ENCODE measurements around the gene CAPN2. TPM values are rescaled to one million over a fixed set of nuclear protein-coding genes. Genes with fewer than 3 reads are reported as not detected.

Gene CAPN2

DNA sequence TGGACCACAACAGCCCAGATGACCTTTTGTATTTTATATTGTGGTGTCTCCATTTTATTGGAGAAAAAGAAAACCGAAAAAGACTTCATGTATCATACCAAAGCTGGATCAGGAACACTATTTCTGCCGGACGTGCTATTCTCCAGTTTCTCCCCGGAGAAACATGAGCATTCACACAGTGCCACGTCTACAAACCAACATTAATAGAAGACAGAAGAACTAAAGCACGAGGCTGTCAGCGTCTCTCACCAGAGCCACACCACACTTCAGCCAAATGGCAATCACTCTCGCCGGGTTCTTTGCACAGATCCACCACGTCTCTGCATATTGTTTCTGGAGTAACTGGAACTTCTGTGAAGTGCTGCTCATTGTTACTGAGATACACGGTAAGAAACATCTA, 108.6 kb downstream of the CAPN2 start:
- Histone ChIP-seq H2BK12ac (ENCODE audit: low read length) (no peak overlapping the region), H3K18ac (ENCODE audit: low read length) (no peak overlapping the region), H3K23ac (ENCODE audit: low read depth, low read length, poor library complexity) (no peak overlapping the region), H3K4me3 (ENCODE audit: low read length in 2 of 2) (no peak overlapping the region), H2BK120ac (ENCODE audit: low read depth, low read length) (no peak overlapping the region), H3K36me3 (replicated peaks in 1 of 2; ENCODE audit: control insufficient read depth in 2 of 2, insufficient read depth in 2 of 2, low read length in 2 of 2) (peaks cover 3 to 49% of the 10 kb centered on the region in 2 donors), H3K9me3 (replicated peaks in 1 of 2; ENCODE audit: control insufficient read depth in 2 of 2, insufficient read depth in 1 of 2, low read depth in 1 of 2, low read length in 2 of 2) (no peaks in the 10 kb centered on the region), H2AK5ac (ENCODE audit: low read depth, low read length) (no peak overlapping the region), H3K4ac (ENCODE audit: low read length) (no peak overlapping the region), H4K8ac (ENCODE audit: low read depth, low read length) (no peak overlapping the region), H2AFZ (ENCODE audit: low read length) (no peak overlapping the region), H2BK15ac (ENCODE audit: low read length) (no peak overlapping the region), H3K27ac (replicated peaks; ENCODE audit: low read length) (no peak overlapping the region), H3K79me1 (ENCODE audit: low read depth, low read length) (peaks cover 4% of the 10 kb centered on the region), H3K14ac (ENCODE audit: low read length) (no peak overlapping the region), H2BK5ac (ENCODE audit: low read length) (no peak overlapping the region), H4K91ac (ENCODE audit: low read depth, low read length, poor library complexity) (no peak overlapping the region), H3K9ac (ENCODE audit: low read depth, low read length, poor library complexity) (no peak overlapping the region), H3K27me3 (ENCODE audit: control insufficient read depth in 3 of 3, insufficient read depth in 3 of 3, low read depth in 1 of 3, low read length in 3 of 3) (no peaks in the 10 kb centered on the region), H3K4me2 (ENCODE audit: insufficient read depth, low read length, poor library complexity, severe bottlenecking) (no peak overlapping the region), H3K4me1 (ENCODE audit: control insufficient read depth in 2 of 2, insufficient read depth in 1 of 2, low read depth in 1 of 2, low read length in 2 of 2) (peaks cover 0 to 7% of the 10 kb centered on the region in 2 donors)
- no peak for DNase-seq (ENCODE audit: low spot score)
- no CpG with 5 or more reads among the region's 11 CpGs for WGBS, 2 donors (ENCODE audit: extremely low coverage in 2 of 2, insufficient read length in 2 of 2, insufficient replicate concordance in 1 of 2)

DNA sequence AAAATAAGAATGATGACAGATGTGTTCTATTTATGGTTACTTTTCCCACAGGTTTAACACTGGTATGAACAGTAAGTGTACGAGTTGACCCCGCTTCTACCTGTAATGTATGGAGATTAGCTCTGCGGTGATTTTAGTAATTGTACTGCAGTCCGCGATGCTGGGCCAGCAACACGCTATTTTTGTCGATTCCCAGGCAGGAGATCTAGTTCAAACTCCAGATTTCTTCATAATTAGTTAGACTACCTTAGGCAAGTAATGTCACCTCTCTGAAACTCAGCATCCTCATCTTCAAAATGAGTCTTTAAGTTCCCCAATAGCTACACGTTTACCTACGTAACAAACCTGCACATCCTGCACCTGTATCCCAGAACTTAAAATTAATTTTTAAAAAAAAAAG, 111.9 kb downstream of the CAPN2 start:
- H2BK15ac ChIP-seq (ENCODE audit: low read length): no peak overlapping the region
- H3K14ac ChIP-seq (ENCODE audit: low read length): no peak overlapping the region
- no peaks in the 10 kb centered on the region for H3K9me3 ChIP-seq (replicated peaks in 1 of 2; ENCODE audit: control insufficient read depth in 2 of 2, insufficient read depth in 1 of 2, low read depth in 1 of 2, low read length in 2 of 2)
- H2BK12ac ChIP-seq (ENCODE audit: low read length): no peak overlapping the region
- no peak for DNase-seq (ENCODE audit: low spot score)
- H3K27me3 ChIP-seq (ENCODE audit: control insufficient read depth in 3 of 3, insufficient read depth in 3 of 3, low read depth in 1 of 3, low read length in 3 of 3): no peaks in the 10 kb centered on the region
- H3K4me1 ChIP-seq (ENCODE audit: control insufficient read depth in 2 of 2, insufficient read depth in 1 of 2, low read depth in 1 of 2, low read length in 2 of 2): peaks cover 0 to 7% of the 10 kb centered on the region in 2 donors
- no peak overlapping the region for H4K8ac ChIP-seq (ENCODE audit: low read depth, low read length)
- H2AK5ac ChIP-seq (ENCODE audit: low read depth, low read length): no peak overlapping the region
- no peak overlapping the region for H3K9ac ChIP-seq (ENCODE audit: low read depth, low read length, poor library complexity)
- peaks cover 3 to 34% of the 10 kb centered on the region in 2 donors for H3K36me3 ChIP-seq (replicated peaks in 1 of 2; ENCODE audit: control insufficient read depth in 2 of 2, insufficient read depth in 2 of 2, low read length in 2 of 2)
- H3K4me3 ChIP-seq (ENCODE audit: low read length in 2 of 2): no peak overlapping the region
- H3K4me2 ChIP-seq (ENCODE audit: insufficient read depth, low read length, poor library complexity, severe bottlenecking): no peak overlapping the region
- H3K79me1 ChIP-seq (ENCODE audit: low read depth, low read length): peaks cover 6% of the 10 kb centered on the region
- H2BK5ac ChIP-seq (ENCODE audit: low read length): no peak overlapping the region
- no peak overlapping the region for H3K18ac ChIP-seq (ENCODE audit: low read length)
- H4K91ac ChIP-seq (ENCODE audit: low read depth, low read length, poor library complexity): no peak overlapping the region
- H2BK120ac ChIP-seq (ENCODE audit: low read depth, low read length): no peak overlapping the region
- WGBS, 2 donors (ENCODE audit: extremely low coverage in 2 of 2, insufficient read length in 2 of 2, insufficient replicate concordance in 1 of 2): no CpG with 5 or more reads among the region's 9 CpGs
- H3K4ac ChIP-seq (ENCODE audit: low read length): no peak overlapping the region
- H2AFZ ChIP-seq (ENCODE audit: low read length): no peak overlapping the region
- H3K27ac ChIP-seq (replicated peaks; ENCODE audit: low read length): no peak overlapping the region
- H3K23ac ChIP-seq (ENCODE audit: low read depth, low read length, poor library complexity): no peak overlapping the region

DNA sequence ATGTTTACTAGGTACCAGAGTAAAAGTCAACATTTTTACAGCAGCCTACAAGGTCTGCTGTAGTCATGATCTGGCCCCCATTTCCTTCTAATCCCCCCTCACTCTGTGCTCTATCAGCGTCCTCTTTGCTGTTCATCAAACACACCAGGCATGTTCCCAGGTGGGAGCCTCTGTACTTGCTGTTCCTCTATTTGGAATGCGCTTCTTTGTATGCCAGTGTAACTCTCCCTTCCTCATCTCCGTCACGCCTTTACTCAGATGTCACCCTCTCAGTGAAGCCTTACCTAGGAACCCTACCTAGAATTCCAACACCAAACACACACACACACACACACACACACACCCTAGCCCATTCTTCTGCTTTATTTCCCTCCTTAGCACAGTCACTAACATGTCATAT, 112.4 kb downstream of the CAPN2 start:
- H3K18ac ChIP-seq (ENCODE audit: low read length): no peak overlapping the region
- no peak overlapping the region for H2BK120ac ChIP-seq (ENCODE audit: low read depth, low read length)
- H3K4me1 ChIP-seq (ENCODE audit: control insufficient read depth in 2 of 2, insufficient read depth in 1 of 2, low read depth in 1 of 2, low read length in 2 of 2): peaks cover 0 to 7% of the 10 kb centered on the region in 2 donors
- H2AFZ ChIP-seq (ENCODE audit: low read length): no peak overlapping the region
- WGBS, 2 donors (ENCODE audit: extremely low coverage in 2 of 2, insufficient read length in 2 of 2, insufficient replicate concordance in 1 of 2): no CpG with 5 or more reads among the region's 4 CpGs
- H2BK5ac ChIP-seq (ENCODE audit: low read length): no peak overlapping the region
- H3K79me1 ChIP-seq (ENCODE audit: low read depth, low read length): peaks cover 6% of the 10 kb centered on the region
- H3K4me2 ChIP-seq (ENCODE audit: insufficient read depth, low read length, poor library complexity, severe bottlenecking): no peak overlapping the region
- no peak overlapping the region for H3K27ac ChIP-seq (replicated peaks; ENCODE audit: low read length)
- H4K8ac ChIP-seq (ENCODE audit: low read depth, low read length): no peak overlapping the region
- H3K9me3 ChIP-seq (replicated peaks in 1 of 2; ENCODE audit: control insufficient read depth in 2 of 2, insufficient read depth in 1 of 2, low read depth in 1 of 2, low read length in 2 of 2): no peaks in the 10 kb centered on the region
- no peak overlapping the region for H2AK5ac ChIP-seq (ENCODE audit: low read depth, low read length)
- no peak overlapping the region for H3K14ac ChIP-seq (ENCODE audit: low read length)
- peaks cover 3 to 31% of the 10 kb centered on the region in 2 donors for H3K36me3 ChIP-seq (replicated peaks in 1 of 2; ENCODE audit: control insufficient read depth in 2 of 2, insufficient read depth in 2 of 2, low read length in 2 of 2)
- DNase-seq (ENCODE audit: low spot score): no peak
- H2BK12ac ChIP-seq (ENCODE audit: low read length): no peak overlapping the region
- H3K4ac ChIP-seq (ENCODE audit: low read length): no peak overlapping the region
- H3K27me3 ChIP-seq (ENCODE audit: control insufficient read depth in 3 of 3, insufficient read depth in 3 of 3, low read depth in 1 of 3, low read length in 3 of 3): no peaks in the 10 kb centered on the region
- no peak overlapping the region for H4K91ac ChIP-seq (ENCODE audit: low read depth, low read length, poor library complexity)
- no peak overlapping the region for H3K23ac ChIP-seq (ENCODE audit: low read depth, low read length, poor library complexity)
- no peak overlapping the region for H3K9ac ChIP-seq (ENCODE audit: low read depth, low read length, poor library complexity)
- no peak overlapping the region for H2BK15ac ChIP-seq (ENCODE audit: low read length)
- no peak overlapping the region for H3K4me3 ChIP-seq (ENCODE audit: low read length in 2 of 2)

Small RNA genes within 50 kb of the gene (small RNA-seq; reads per million reads assigned to genes)
- not detected for gene RNU6-1248P (ENCODE audit: insufficient read depth)

Data from neuronal stem cell (in vitro differentiated cells).